ENCODE results near the gene ANKEF1. TPM values are rescaled to one million over a fixed set of nuclear protein-coding genes. Genes with fewer than 3 reads are reported as not detected.

The ANKEF1 gene
- total RNA-seq, 1 donor from 2014 or later = 1.3 TPM

- Histone ChIP-seq H3K36me3 (no peaks in the 10 kb centered on the region), H3K27me3 (ENCODE audit: low read depth) (no peaks in the 10 kb centered on the region), H3K4me3 (no peak overlapping the region), H3K9me3 (replicated peaks) (peaks cover 13% of the 10 kb centered on the region), H3K4me1 (no peaks in the 10 kb centered on the region), H3K27ac (replicated peaks) (no peak overlapping the region)
- intact Hi-C loops (cut with micrococcal nuclease) = no loop called here
- DNase-seq = no peak
- TF ChIP-seq CTCF (IDR thresholded peaks at IDR 0.05; ENCODE audit: borderline replicate concordance) = no peak
Observed at GRCh38 chr20:10105046-10105445, 70.3 kb downstream of the ANKEF1 start.

Other genes starting within 250 kb of the ANKEF1 start
- gene PAK5, start 195.9 kb upstream of the ANKEF1 start, total RNA-seq = not detected
- gene SNAP25, start 183.8 kb downstream of the ANKEF1 start, total RNA-seq = 0.22 TPM

All from left ventricle myocardium inferior (tissue), 1 donor.